HEK293T (cell line): ENCODE results near the gene LCE3B.

ENCODE experiments used
- ARNT ChIP-seq: fragments of 450-650 bp; IDR thresholded peaks from 2 replicates; pipeline ENCODE4 v1.6.1; 2017; ENCODE audit warnings: mild to moderate bottlenecking
- BHLHE40 ChIP-seq: fragments of 450-650 bp; IDR thresholded peaks from 2 replicates; pipeline ENCODE4 v1.6.1; 2016; ENCODE audit warnings: mild to moderate bottlenecking, moderate library complexity, borderline replicate concordance
- FOXM1 ChIP-seq: fragments of 450-650 bp; IDR thresholded peaks from 2 replicates; pipeline ENCODE4 v1.6.1; 2017; ENCODE audit warnings: mild to moderate bottlenecking, borderline replicate concordance
- HDGF ChIP-seq: fragments of 450-650 bp; IDR thresholded peaks from 2 replicates; pipeline ENCODE4 v1.6.1; 2017; ENCODE audit warnings: antibody characterized with exemption, borderline replicate concordance
- SP1 ChIP-seq: fragments of 450-650 bp; IDR thresholded peaks from 2 replicates; pipeline ENCODE4 v1.6.1; 2017
- ZNF384 ChIP-seq: fragments of 450-650 bp; IDR thresholded peaks from 2 replicates; pipeline ENCODE4 v1.6.1; 2016

DNA sequence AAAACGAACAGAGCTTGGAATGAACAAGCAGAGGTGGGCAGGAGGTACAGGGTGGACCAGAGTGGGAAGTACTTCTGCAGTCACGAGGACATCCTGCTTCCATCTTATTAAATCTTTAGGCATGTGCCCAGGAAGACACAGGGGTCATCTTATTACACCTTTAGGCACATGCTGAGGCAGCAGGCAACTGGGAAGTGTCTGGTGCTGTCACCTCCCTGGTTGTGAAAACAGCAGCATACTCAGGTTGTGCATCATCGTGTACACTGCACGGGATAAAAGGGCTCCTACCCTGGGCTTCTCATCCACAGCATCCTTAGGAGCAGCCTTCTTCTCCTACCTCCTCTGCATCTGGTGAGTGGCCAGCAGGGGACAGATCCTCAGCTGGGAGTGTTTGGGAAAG is 13.7 kb upstream of the LCE3B start, which contains the start of gene LCE3C:
- TF ChIP-seq ARNT, result no peak
- TF ChIP-seq BHLHE40, result no peak
- no peak for TF ChIP-seq SP1
- TF ChIP-seq FOXM1, result no peak
- no peak for TF ChIP-seq ZNF384
- TF ChIP-seq HDGF, result no peak
